Stimulated activated CD8-positive, alpha-beta memory T cell treated with anti-CD3 and anti-CD28 coated beads, Interleukin-4, amount 100 ng/mL, for 24 hours (primary cell): ENCODE results near the gene LYPD6.

Experiments
- DNase-seq: peaks from one replicate; pipeline ENCODE4 v3.0.0-alpha.2; 2020; ENCODE audit warnings: low read depth

The LYPD6 gene

DNA sequence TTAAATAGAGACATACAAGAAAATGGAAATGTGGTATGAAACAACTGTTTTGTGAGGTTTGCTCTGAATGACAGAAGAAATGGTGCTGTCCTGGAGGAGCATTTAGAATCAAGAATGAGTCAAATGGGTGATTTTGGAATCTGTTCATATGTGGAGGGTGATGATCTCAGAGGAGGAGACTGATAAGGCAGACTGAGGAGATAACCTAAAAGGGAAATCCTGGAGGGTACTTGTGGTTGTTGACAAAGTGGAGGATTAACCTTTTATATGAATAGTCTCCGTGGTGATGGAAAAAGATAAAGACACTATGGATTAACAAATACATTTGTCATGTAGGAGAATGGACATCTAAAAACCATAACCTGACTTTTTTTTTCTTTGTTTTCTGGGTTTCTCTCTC lies 183.1 kb downstream of the LYPD6 start:
- DNase-seq, result no peak
